GM12874 (cell line): ENCODE data around the gene FUCA1.

Experiments
- TF ChIP-seq, protein P1 (sequence below): IDR thresholded peaks from 2 replicates; pipeline ENCODE4 v1.5.1; 2011; ENCODE audit warnings: low read depth, mild to moderate bottlenecking, control low read depth, low read length, moderate library complexity; ENCODE audit not compliant: insufficient read depth

Gene FUCA1

DNA sequence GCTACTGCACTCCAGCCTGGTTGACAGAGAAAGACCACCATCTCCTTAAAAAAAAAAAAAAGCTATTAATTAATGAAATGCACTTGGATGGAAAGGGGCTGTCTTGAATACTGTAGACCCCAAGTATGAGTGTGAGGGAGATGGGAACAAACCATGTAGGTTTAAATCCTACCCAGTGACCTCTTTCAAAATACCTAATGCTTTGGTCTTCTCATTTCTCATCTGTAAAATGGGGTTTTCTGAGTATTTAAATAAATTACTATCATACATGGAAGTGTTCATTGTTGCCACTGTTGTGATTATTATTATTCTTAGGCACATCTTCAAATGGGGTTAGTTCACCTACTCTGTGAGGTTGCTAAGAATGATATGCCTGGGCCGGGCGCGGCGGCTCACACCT lies 17.1 kb upstream of the FUCA1 start:
- TF ChIP-seq, protein P1, sequence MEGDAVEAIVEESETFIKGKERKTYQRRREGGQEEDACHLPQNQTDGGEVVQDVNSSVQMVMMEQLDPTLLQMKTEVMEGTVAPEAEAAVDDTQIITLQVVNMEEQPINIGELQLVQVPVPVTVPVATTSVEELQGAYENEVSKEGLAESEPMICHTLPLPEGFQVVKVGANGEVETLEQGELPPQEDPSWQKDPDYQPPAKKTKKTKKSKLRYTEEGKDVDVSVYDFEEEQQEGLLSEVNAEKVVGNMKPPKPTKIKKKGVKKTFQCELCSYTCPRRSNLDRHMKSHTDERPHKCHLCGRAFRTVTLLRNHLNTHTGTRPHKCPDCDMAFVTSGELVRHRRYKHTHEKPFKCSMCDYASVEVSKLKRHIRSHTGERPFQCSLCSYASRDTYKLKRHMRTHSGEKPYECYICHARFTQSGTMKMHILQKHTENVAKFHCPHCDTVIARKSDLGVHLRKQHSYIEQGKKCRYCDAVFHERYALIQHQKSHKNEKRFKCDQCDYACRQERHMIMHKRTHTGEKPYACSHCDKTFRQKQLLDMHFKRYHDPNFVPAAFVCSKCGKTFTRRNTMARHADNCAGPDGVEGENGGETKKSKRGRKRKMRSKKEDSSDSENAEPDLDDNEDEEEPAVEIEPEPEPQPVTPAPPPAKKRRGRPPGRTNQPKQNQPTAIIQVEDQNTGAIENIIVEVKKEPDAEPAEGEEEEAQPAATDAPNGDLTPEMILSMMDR = no peak

DNA sequence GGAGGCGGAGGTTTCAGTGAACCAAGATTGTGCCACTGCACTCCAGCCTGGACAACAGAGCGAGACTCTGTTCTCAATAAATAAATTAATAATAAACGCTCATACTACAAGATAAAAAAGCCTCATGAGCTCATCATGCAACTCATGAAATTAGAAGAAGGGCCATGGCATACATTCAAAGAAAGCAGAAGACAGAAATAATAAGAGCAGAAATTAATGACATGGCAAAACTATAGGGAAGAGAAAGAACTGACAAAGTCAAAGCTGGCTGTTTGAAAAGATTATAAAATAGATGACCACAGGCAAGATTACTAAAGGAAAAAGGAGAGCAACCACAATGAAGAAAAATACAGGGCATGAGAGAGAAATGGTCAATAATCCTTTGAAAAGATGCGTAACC lies 14.7 kb upstream of the FUCA1 start:
- TF ChIP-seq, protein P1 = no peak

DNA sequence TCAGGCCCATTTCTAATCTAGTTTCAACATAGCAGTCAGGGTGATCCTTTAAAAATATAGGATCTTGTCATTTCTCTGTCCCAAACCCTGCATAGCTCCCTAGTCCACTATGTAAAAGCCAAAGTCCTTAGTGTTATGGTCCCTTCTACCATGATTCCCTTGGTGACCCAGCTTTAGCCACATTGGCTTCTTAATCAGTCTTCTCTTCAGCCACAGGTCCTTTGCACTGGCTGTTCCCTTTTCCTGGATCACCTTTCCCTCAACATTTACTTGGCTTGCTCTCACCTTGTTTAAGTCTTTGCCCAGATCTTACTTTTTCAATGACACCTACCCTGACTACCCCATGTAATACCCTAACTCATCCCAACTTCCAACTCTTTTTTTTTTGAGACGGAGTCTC lies 11.7 kb upstream of the FUCA1 start:
- TF ChIP-seq, protein P1 = no peak

DNA sequence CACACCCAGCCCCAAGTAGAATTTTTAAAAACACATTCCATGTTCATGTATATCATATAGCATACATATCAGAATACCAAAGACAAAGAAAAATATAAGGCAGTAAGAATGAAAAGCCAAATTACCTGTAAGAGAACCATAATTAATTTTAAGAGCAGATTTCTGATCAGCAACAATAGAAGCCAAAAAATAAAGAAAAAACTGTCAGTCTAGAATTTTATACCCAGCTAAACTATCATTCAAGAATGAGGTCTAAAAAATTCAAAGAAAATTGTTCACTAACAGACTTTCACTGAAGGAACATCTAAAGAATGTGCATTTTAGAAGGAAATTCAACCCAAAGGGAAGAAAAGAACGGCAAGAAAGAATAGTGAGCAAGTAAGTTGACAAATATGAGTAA lies 10.6 kb upstream of the FUCA1 start:
- TF ChIP-seq, protein P1 = no peak

DNA sequence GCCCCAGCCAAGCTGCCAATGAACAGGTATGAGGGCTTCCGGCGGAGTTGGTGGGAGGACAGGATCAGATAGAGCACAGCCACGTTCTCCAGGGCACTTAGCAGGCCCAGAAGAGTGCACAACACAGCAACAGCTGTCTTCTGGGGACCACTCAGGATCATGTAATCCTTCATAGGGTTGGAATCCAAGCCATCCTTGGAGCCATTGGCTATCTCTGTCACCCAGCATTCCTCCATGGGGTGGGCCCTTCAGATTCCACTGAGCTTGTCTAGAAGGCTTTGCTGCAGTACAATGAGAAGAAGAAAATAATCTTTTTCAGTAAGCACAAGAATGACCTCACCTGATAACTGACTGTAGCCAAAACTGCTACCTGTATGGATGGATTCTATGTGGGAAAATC lies 7.3 kb upstream of the FUCA1 start:
- TF ChIP-seq, protein P1 = no peak

DNA sequence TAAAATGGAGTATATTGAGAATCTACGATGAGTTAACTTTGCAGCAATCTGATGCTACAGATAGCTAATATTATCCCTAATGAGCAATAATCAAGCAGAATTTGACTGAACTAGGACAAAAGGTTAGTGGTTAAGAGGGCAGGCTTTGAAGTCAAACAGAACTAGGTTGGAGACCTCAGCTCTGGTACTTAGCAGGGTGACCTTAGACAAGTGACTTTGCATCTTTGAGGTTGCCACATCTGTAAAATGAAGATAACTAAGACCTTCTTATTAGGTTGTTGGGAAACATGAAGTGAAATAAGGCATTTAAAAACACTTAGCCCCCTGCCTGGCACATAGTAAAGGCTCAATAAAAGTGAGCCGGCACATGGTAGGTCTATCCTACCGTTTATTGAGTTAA lies 4.3 kb upstream of the FUCA1 start:
- TF ChIP-seq, protein P1 = no peak

DNA sequence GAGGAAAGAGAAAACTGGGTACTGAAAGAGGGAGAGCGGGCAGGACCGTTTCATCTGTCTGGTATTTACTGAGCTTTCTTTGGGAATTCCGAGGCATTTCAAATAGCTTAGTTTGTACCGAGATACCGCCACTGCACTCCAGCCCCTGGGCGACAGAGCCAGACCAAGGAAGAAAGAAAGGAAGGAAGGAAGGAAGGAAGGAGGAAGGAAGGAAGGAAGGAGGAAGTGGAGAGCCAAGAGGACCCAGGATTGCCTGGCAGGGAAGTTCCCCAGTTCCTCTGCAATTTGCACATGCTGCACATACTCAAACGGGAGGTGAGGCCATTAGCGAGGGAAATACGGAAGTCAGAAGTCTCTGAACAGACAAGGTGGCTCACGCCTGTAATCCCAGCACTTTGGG lies 961 bp upstream of the FUCA1 start:
- TF ChIP-seq, protein P1 = no peak

DNA sequence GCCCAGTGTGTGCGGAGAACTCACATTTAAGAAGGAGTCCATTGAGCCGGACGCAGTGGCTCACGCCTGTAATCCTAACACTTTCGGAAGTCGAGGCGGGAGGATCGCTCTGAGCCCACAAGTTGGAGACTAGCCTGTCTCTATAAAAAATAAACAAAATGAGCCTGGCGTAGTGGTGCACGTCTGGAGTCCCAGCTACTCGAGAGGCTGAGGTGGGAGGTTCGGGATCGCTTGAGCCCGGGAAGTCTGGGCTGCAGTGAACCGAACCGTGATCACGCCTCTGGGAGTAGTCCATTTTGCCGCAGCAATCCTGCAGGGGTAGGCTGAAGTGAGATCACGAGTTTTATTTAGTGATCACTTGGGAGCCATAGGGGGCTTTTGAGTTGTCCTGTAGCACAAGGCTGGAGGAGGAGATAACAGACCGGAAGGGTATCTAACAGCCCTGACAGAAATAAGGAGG lies 497 bp upstream of the FUCA1 start:
- TF ChIP-seq, protein P1 = no peak
